ENCODE results near the gene COPS8. TPM values are rescaled to one million over a fixed set of nuclear protein-coding genes. Genes with fewer than 3 reads are reported as not detected.

COPS8 gene
- total RNA-seq, 1 donor from 2014 or later, result 59.7 TPM

DNA sequence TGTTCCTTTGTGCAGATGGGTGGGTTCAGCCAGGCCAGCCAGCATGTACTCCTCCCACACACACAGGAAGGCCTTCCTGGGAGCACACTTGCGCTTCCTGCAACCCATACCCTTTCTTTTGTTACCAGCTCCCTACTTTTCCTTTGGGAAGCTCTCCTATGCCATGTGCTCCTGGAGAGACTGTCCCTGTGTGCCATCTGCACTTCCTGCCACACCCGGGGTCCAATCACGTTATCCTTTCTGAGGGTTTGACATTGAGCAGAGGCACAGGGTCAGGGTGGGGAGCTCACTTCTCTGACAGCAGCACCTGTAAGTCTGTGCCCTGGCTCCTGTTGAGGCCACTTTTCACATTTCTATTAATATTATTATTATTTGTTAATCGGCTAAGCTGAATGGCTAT, 62.9 kb downstream of the COPS8 start:
- Mint-ChIP-seq H3K9me3 (peaks cover 40% of the 10 kb centered on the region), H3K36me3 (peaks cover 11% of the 10 kb centered on the region), H3K27ac (no peak overlapping the region), H3K4me1 (peaks cover 5% of the 10 kb centered on the region), H3K4me3 (no peak overlapping the region), H3K27me3 (ENCODE audit: low read depth) (no peaks in the 10 kb centered on the region)
- TF ChIP-seq, protein P1, sequence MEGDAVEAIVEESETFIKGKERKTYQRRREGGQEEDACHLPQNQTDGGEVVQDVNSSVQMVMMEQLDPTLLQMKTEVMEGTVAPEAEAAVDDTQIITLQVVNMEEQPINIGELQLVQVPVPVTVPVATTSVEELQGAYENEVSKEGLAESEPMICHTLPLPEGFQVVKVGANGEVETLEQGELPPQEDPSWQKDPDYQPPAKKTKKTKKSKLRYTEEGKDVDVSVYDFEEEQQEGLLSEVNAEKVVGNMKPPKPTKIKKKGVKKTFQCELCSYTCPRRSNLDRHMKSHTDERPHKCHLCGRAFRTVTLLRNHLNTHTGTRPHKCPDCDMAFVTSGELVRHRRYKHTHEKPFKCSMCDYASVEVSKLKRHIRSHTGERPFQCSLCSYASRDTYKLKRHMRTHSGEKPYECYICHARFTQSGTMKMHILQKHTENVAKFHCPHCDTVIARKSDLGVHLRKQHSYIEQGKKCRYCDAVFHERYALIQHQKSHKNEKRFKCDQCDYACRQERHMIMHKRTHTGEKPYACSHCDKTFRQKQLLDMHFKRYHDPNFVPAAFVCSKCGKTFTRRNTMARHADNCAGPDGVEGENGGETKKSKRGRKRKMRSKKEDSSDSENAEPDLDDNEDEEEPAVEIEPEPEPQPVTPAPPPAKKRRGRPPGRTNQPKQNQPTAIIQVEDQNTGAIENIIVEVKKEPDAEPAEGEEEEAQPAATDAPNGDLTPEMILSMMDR (IDR thresholded peaks at IDR 0.05; ENCODE audit: unreplicated experiment), result no peak
- DNase-seq (ENCODE audit: low spot score in 2 of 2, unreplicated experiment in 2 of 2), result no peak

DNA sequence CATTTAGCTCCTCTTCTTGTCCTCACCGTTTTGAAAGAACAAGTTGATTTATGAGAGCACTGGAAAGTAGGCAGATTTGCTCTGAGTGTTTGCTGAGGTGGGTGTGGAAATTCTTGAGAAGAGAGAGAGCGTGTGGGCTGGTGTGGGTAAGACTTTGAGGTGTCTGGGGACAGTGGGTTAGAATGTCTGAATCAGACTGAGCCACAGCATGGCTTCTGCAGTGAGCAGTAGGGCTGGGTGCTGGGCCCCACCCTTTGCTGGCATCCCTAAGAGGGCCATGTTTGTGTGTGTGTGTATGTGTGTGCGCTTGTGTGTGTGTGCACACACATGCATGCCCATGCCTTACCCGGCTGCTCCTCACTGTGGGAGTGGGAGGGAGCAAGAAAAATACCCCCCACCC, 63.7 kb downstream of the COPS8 start:
- DNase-seq (ENCODE audit: low spot score in 2 of 2, unreplicated experiment in 2 of 2), result no peak
- Mint-ChIP-seq H3K9me3 (peaks cover 35% of the 10 kb centered on the region), H3K36me3 (peaks cover 11% of the 10 kb centered on the region), H3K27ac (peak overlapping the region; percentile 16), H3K27me3 (ENCODE audit: low read depth) (no peaks in the 10 kb centered on the region), H3K4me1 (peaks cover 5% of the 10 kb centered on the region), H3K4me3 (no peak overlapping the region)
- TF ChIP-seq, protein P1 (IDR thresholded peaks at IDR 0.05; ENCODE audit: unreplicated experiment), result no peak

Data from mesothelial cell of epicardium (in vitro differentiated cells).